Esophagus squamous epithelium (tissue), 5 donors: ENCODE data around the gene GTPBP4. TPM values are rescaled to one million over a fixed set of nuclear protein-coding genes. Genes with fewer than 3 reads are reported as not detected.
"Not testable (repeated sequence)": the region's sequence is repeated elsewhere in the genome, so short reads cannot be mapped to it uniquely, and the experiment has no call there.

Experiments
- DNase-seq: peaks from one replicate; lab custom pipeline; 2025; lab: John Stamatoyannopoulos, UW
- H3K27ac ChIP-seq, 4 donors: fragments of 200-600 bp; sonication (generic); one replicate each; pipeline ENCODE4 v1.5.1; 2016 to 2019; ENCODE audit warnings: mild to moderate bottlenecking in 1 of 4
- H3K27me3 ChIP-seq, 4 donors: fragments of 200-600 bp; sonication (generic); 1 replicate in 3 of 4; 2 replicates in 1 of 4; pipeline versions ENCODE4 v1.5.1 to v1.6.0; 2017 to 2021; ENCODE audit warnings: antibody characterized with exemption in 1 of 4
- H3K36me3 ChIP-seq, 3 donors: fragments of 200-600 bp; sonication (generic); one replicate each; pipeline ENCODE4 v1.5.1; 2016 to 2019
- H3K4me1 ChIP-seq, 3 donors: fragments of 200-600 bp; sonication (generic); one replicate each; pipeline ENCODE4 v1.5.1; 2017 to 2019
- H3K4me3 ChIP-seq, 4 donors: fragments of 200-600 bp; sonication (generic); 1 replicate in 3 of 4; 2 replicates in 1 of 4; pipeline ENCODE4 v1.5.1; 2016 to 2019; ENCODE audit warnings: mild to moderate bottlenecking in 2 of 4, moderate library complexity in 1 of 4
- H3K9me3 ChIP-seq, 3 donors: fragments of 200-600 bp; sonication (generic); one replicate each; pipeline ENCODE4 v1.5.1; 2016 to 2019
- POLR2A ChIP-seq, 4 donors: fragments of 450-650 bp; IDR thresholded peaks; one replicate each; pipeline ENCODE4 v1.6.1; 2017; ENCODE audit warnings: antibody characterized with exemption in 4 of 4, mild to moderate bottlenecking in 4 of 4, moderate library complexity in 3 of 4
- WGBS, 2 donors: methylation state at CpG; one replicate each; pipeline ENCODE4 v1.1.5; 2018; 5-methylcytosine and 5-hydroxymethylcytosine counted together
- intact Hi-C: fragments of 100-400 bp; cut with DNase I; formaldehyde crosslinking; loops from one replicate; pipeline ENCODE4 v1.15.0; 2022
- total RNA-seq, 4 donors: library from RNA; depleted of rRNA; stranded (reverse); fragments of >200 nt; gene quantifications; one replicate each; pipeline ENCODE4 v1.1.0, GENCODE V29; 2016
- TF ChIP-seq, protein P1 (sequence below), 6 experiments: fragments of 450-650 bp in 4 of 6; fragments of 200-600 bp in 2 of 6; sonication (generic) in 2 of 6; IDR thresholded peaks; one replicate each; pipeline ENCODE4 v1.5.1; 2016 to 2019; ENCODE audit warnings: antibody characterized with exemption in 6 of 6, mild to moderate bottlenecking in 4 of 6, moderate library complexity in 4 of 6
- donor health status: DM: yes; HTN: yes; CAD: no.

GTPBP4 gene
- total RNA-seq, 4 donors from 2014 or later, result 10.2 to 35.1 (median 23.1) TPM

DNA sequence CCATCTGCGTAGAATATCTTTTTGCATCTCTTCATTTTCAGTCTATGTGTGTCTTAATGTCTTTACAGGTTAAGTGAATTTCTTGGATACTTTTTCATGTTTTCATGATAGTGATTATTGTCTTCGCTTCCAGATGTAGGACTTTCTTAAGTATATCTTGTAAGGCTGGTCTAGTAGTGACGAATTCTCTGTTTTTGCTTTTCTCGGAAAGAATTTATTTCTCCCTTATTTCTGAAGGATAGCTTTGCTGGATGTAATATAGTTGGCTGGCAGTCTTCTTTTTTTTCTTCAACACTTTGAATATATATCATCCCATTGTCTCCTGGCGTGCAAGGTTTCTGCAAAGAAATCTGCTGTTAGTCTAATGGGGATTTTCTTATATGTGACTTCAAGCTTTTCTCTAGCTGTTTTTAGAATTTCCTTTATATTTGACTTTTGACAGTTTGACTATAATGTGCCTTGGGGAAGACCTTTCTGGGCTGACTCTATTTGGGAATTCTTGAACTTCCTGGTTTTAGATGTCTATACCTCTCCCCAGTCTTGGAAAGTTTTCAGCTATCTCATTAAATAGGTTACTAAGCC lies 14.3 kb downstream of the GTPBP4 start:
- TF ChIP-seq, protein P1, sequence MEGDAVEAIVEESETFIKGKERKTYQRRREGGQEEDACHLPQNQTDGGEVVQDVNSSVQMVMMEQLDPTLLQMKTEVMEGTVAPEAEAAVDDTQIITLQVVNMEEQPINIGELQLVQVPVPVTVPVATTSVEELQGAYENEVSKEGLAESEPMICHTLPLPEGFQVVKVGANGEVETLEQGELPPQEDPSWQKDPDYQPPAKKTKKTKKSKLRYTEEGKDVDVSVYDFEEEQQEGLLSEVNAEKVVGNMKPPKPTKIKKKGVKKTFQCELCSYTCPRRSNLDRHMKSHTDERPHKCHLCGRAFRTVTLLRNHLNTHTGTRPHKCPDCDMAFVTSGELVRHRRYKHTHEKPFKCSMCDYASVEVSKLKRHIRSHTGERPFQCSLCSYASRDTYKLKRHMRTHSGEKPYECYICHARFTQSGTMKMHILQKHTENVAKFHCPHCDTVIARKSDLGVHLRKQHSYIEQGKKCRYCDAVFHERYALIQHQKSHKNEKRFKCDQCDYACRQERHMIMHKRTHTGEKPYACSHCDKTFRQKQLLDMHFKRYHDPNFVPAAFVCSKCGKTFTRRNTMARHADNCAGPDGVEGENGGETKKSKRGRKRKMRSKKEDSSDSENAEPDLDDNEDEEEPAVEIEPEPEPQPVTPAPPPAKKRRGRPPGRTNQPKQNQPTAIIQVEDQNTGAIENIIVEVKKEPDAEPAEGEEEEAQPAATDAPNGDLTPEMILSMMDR (IDR thresholded peaks at IDR 0.05), result no peak
- TF ChIP-seq POLR2A (IDR thresholded peaks at IDR 0.05), result no peak
- peaks cover 0 to 17% (median 10%) of the 10 kb centered on the region in 3 donors for H3K9me3 ChIP-seq
- H3K27me3 ChIP-seq, result no peaks in the 10 kb centered on the region
- 98% methylated on average over 5 of the region's 5 CpGs for WGBS, 2 donors
- no peak for DNase-seq
- H3K4me1 ChIP-seq, result no peaks in the 10 kb centered on the region
- H3K4me3 ChIP-seq, result no peak overlapping the region
- no peak overlapping the region for H3K27ac ChIP-seq
- intact Hi-C loops, result no loop called here
- H3K36me3 ChIP-seq, result peaks cover 42 to 100% (median 82%) of the 10 kb centered on the region in 3 donors

DNA sequence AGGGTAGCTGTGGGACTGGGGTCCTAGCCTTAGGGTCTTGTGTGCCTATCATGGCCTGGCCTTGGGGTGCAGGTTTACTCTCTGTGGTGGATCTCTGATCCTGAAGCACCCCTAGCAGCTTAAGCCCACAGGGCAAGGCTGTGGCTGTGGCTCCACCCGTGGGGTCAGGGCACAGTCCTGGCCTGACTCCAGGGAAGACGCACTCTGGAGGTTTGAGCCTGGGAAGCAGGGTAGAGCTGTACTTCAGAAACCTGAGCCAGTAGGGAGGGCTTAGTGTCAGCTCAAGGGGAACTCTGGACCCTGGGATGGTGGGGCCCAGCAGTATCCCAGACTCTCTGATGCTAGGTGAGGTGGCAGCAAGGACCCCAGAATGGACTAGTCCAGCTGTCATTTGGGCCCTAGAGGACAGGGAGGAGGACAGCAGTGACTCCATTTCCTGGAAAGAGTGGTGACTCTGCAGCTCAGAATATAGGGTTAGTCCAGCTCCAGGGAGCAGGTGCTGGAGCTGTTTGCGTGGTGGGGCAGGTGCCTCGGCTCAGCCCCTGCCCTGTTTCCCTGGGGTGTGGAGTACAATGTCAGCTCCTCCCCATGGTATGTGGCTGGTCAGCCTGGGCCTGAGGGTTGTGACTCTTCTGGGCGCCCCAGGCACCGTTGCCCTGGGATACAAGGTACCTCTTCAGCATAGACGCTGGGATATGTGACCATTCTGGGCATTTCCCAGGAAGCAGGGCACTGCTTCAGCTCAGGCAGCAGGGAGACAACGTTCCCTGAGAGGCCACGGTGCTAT lies 15.8 kb downstream of the GTPBP4 start:
- Histone ChIP-seq H3K4me1 (no peaks in the 10 kb centered on the region), H3K4me3 (no peak overlapping the region), H3K9me3 (peaks cover 0 to 17% (median 10%) of the 10 kb centered on the region in 3 donors), H3K27me3 (no peaks in the 10 kb centered on the region), H3K27ac (no peak overlapping the region), H3K36me3 (peaks cover 40 to 100% (median 72%) of the 10 kb centered on the region in 3 donors)
- intact Hi-C loops, result no loop called here
- WGBS, 2 donors, result 90% methylated on average over 2 of the region's 9 CpGs
- TF ChIP-seq, protein P1 (IDR thresholded peaks at IDR 0.05), result no peak
- TF ChIP-seq POLR2A (IDR thresholded peaks at IDR 0.05), result no peak
- no peak for DNase-seq

DNA sequence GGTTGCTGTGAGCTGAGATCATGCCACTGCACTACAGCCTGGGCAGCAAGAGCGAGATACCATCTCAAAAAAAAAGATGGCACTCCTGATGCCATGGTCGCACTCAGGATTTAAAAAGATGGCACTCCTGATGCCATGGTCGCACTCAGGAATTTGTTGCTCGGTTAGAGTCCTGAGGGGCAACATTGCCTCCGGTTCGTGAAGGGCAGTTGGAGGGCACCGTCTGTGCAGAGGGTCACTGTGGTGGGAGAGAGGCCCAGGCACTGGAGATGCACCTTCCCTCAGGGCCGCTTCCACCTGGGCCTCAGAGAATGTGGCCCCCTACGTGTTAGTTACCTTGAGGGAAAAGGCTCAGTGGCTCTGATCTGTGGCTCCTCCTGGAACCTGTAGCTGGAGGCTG lies 18.3 kb downstream of the GTPBP4 start:
- intact Hi-C loops, result no loop called here
- WGBS, 2 donors, result 95% methylated on average over 9 of the region's 9 CpGs
- no peak overlapping the region for H3K4me3 ChIP-seq
- H3K9me3 ChIP-seq, result peaks cover 0 to 15% (median 10%) of the 10 kb centered on the region in 3 donors
- H3K27me3 ChIP-seq, result no peaks in the 10 kb centered on the region
- no peaks in the 10 kb centered on the region for H3K4me1 ChIP-seq
- TF ChIP-seq, protein P1 (IDR thresholded peaks at IDR 0.05), result no peak
- no peak for TF ChIP-seq POLR2A (IDR thresholded peaks at IDR 0.05)
- H3K27ac ChIP-seq, result no peak overlapping the region
- no peak for DNase-seq
- peaks cover 46 to 100% (median 66%) of the 10 kb centered on the region in 3 donors for H3K36me3 ChIP-seq

DNA sequence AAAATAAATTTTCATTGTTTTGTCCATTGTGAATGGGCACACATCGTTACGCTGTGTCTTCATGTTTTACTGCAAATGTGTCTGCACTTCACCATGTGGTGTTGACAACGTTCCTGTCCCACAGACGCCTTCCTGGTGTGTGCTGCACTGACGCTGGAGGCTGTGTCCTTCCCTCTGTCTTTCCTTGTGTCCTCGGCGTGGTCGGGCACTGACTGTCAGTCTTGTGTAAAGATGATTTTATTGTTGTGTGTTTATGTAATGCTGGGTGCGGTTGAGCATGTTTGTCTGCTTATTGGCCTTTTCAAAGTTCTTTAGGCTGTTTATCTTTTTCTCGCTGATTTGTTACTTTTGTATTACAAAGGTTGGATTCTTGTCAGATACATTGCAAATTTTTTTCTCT lies 19.3 kb downstream of the GTPBP4 start:
- no peak for DNase-seq
- TF ChIP-seq POLR2A (IDR thresholded peaks at IDR 0.05), result no peak
- TF ChIP-seq, protein P1 (IDR thresholded peaks at IDR 0.05), result no peak
- peaks cover 0 to 5% (median 4%) of the 10 kb centered on the region in 3 donors for H3K9me3 ChIP-seq
- no peak overlapping the region for H3K27ac ChIP-seq
- WGBS, 2 donors, result 83 to 90% methylated on average over 10 of the region's 10 CpGs
- H3K4me1 ChIP-seq, result no peaks in the 10 kb centered on the region
- no peaks in the 10 kb centered on the region for H3K27me3 ChIP-seq
- peaks cover 56 to 100% (median 72%) of the 10 kb centered on the region in 3 donors for H3K36me3 ChIP-seq
- intact Hi-C loops, result no loop called here
- no peak overlapping the region for H3K4me3 ChIP-seq

DNA sequence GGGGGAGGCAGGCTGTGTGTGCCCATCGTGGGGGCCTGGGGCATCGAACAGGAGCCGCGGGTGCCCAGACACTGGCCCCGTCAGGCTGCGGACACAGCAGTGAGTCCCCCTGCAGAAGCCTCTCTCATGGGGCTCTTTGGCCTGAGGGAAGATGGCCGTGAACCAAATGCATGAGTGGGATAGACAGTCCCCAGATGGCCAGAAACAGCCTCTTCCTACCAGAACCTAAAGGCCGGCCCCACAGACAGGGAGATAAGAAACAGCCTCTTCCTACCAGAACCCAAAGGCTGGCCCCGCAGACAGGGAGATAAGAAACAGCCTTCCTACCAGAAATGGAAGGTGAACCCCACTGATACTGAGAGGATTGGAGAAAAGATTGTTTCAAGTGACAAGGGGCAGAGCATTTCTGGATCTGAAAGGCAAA lies 20.8 kb downstream of the GTPBP4 start:
- no peaks in the 10 kb centered on the region for H3K27me3 ChIP-seq
- H3K4me1 ChIP-seq, result no peaks in the 10 kb centered on the region
- intact Hi-C loops, result no loop called here
- H3K4me3 ChIP-seq, result no peak overlapping the region
- H3K36me3 ChIP-seq, result peaks cover 54 to 100% (median 73%) of the 10 kb centered on the region in 3 donors
- H3K9me3 ChIP-seq, result no peaks in the 10 kb centered on the region
- 77 to 100% methylated on average over 2 to 3 of the region's 9 CpGs for WGBS, 2 donors
- no peak for DNase-seq
- no peak overlapping the region for H3K27ac ChIP-seq
- TF ChIP-seq POLR2A (IDR thresholded peaks at IDR 0.05), result no peak
- TF ChIP-seq, protein P1 (IDR thresholded peaks at IDR 0.05), result no peak

DNA sequence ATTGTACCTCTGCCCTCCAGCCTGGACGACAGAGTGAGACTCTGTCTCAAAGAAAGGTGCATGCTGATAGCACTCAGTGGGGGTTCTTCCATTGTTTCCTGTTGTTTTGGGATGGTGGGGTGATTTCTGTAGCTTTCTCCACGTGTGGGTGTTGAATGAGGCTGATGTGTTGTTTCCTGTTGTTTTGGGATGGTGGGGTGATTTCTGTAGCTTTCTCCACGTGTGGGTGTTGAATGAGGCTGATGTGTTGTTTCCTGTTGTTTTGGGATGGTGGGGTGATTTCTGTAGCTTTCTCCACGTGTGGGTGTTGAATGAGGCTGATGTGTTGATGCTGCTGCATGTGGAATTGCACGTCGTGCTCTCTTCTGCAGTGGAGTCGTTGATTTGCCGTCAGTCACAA lies 21.7 kb downstream of the GTPBP4 start:
- 65 to 81% methylated on average over 4 to 8 of the region's 8 CpGs for WGBS, 2 donors
- H3K4me1 ChIP-seq, H3K27ac ChIP-seq, DNase-seq, H3K27me3 ChIP-seq, intact Hi-C loops, H3K9me3 ChIP-seq, H3K4me3 ChIP-seq: not testable (repeated sequence)
- peaks cover 46 to 100% (median 70%) of the 10 kb centered on the region in 3 donors for H3K36me3 ChIP-seq
